HG02973 (cell line): ENCODE measurements around the gene ACTR5.

Source experiments
- ATAC-seq: cut with Tn5 transposase; IDR thresholded peaks from one replicate; pipeline ENCODE4 v1.9.1; 2021; ENCODE audit warnings: moderate library complexity; ENCODE audit not compliant: unreplicated experiment

ACTR5 gene

GRCh38 chr20:38748097-38748860 lies at the start of gene ACTR5:
Gene ACTR5, plus strand, starts transcription at chr20:38748460. Its CDS starts 19 bp downstream, at chr20:38748479.
- peak; percentile 82 for ATAC-seq

GRCh38 chr20:38698541-38698940 lies 49.7 kb upstream of the ACTR5 start:
- no peak for ATAC-seq

GRCh38 chr20:38700141-38700540 lies 48.1 kb upstream of the ACTR5 start:
- no peak for ATAC-seq

- no peak for ATAC-seq
Observed at GRCh38 chr20:38700926-38701325, 47.3 kb upstream of the ACTR5 start.

GRCh38 chr20:38703526-38703925 lies 44.7 kb upstream of the ACTR5 start:
- ATAC-seq = no peak

GRCh38 chr20:38704136-38704535 lies 44.1 kb upstream of the ACTR5 start:
- ATAC-seq = no peak

- no peak for ATAC-seq
Observed at GRCh38 chr20:38706509-38706908, 41.8 kb upstream of the ACTR5 start.

GRCh38 chr20:38714308-38714707 lies 34.0 kb upstream of the ACTR5 start:
- no peak for ATAC-seq

GRCh38 chr20:38715646-38716045 lies 32.6 kb upstream of the ACTR5 start:
- no peak for ATAC-seq

GRCh38 chr20:38722683-38723016 lies 25.6 kb upstream of the ACTR5 start:
- no peak for ATAC-seq

GRCh38 chr20:38723017-38723847 lies 25.0 kb upstream of the ACTR5 start:
- ATAC-seq = no peak

GRCh38 chr20:38723848-38724625 lies 24.2 kb upstream of the ACTR5 start, which contains the start of gene SLC32A1:
Gene SLC32A1, plus strand, starts transcription at chr20:38724486. Its CDS starts 239 bp downstream, at chr20:38724725.
- no peak for ATAC-seq

GRCh38 chr20:38724626-38725147 lies 23.6 kb upstream of the ACTR5 start:
- ATAC-seq = no peak

GRCh38 chr20:38725148-38725901 lies 22.9 kb upstream of the ACTR5 start:
- ATAC-seq = no peak

- no peak for ATAC-seq
Observed at GRCh38 chr20:38725931-38726803, 22.1 kb upstream of the ACTR5 start.

GRCh38 chr20:38726804-38727606 lies 21.3 kb upstream of the ACTR5 start:
- ATAC-seq = no peak

GRCh38 chr20:38727607-38728190 lies 20.6 kb upstream of the ACTR5 start:
- ATAC-seq = no peak

- no peak for ATAC-seq
Observed at GRCh38 chr20:38728191-38728781, 20.0 kb upstream of the ACTR5 start.
